CD14-positive monocyte (primary cell): Measurements from ENCODE around the gene OSBPL9. TPM values are rescaled to one million over a fixed set of nuclear protein-coding genes. Genes with fewer than 3 reads are reported as not detected.

Source experiments
- DNase-seq, 3 donors: peaks; one replicate each; pipeline ENCODE4 v3.0.0-alpha.2; 2011 to 2022
- H2AFZ ChIP-seq: 2 replicates; pipeline ENCODE4 v1.6.0; 2012; ENCODE audit warnings: mild to moderate bottlenecking, low read depth, low read length, inconsistent platforms; ENCODE audit not compliant: insufficient read depth, poor library complexity, severe bottlenecking
- H3K27ac ChIP-seq, 2 donors: 1 replicate in 1 of 2; 2 replicates in 1 of 2; pipeline ENCODE4 v1.5.1; 2012 to 2013; ENCODE audit warnings: low read length in 2 of 2, control low read depth in 1 of 2, inconsistent platforms in 1 of 2, low read depth in 1 of 2, mild to moderate bottlenecking in 1 of 2
- H3K27me3 ChIP-seq, 2 donors: one replicate each; pipeline versions ENCODE4 v1.6.0 to v1.6.1; 2011 to 2013; ENCODE audit warnings: low read length in 2 of 2; ENCODE audit not compliant: control insufficient read depth in 2 of 2, insufficient read depth in 2 of 2
- H3K36me3 ChIP-seq, 2 donors: replicated peaks in 1 of 2; 1 replicate in 1 of 2; 2 replicates in 1 of 2; pipeline versions ENCODE4 v1.5.1 to v1.6.1; 2012 to 2013; ENCODE audit warnings: low read length in 2 of 2, control low read depth in 1 of 2, inconsistent platforms in 1 of 2, mild to moderate bottlenecking in 1 of 2; ENCODE audit not compliant: insufficient read depth in 2 of 2, control insufficient read depth in 1 of 2
- H3K4me1 ChIP-seq, 2 donors: 1 replicate in 1 of 2; 2 replicates in 1 of 2; pipeline versions ENCODE4 v1.5.1 to v1.6.1; 2012 to 2013; ENCODE audit warnings: low read length in 2 of 2, control low read depth in 1 of 2, inconsistent platforms in 1 of 2, mild to moderate bottlenecking in 1 of 2, moderate library complexity in 1 of 2; ENCODE audit not compliant: insufficient read depth in 2 of 2, control insufficient read depth in 1 of 2
- H3K4me2 ChIP-seq: replicated peaks from 2 replicates; pipeline ENCODE3; 2012; ENCODE audit warnings: low read length, moderate library complexity, mild to moderate bottlenecking; ENCODE audit not compliant: poor library complexity, severe bottlenecking; ENCODE audit errors: extremely low read depth
- H3K4me3 ChIP-seq, 3 experiments: fragments of 200-600 bp in 1 of 3; sonication (generic) in 1 of 3; replicated peaks in 1 of 3; 1 replicate in 2 of 3; 2 replicates in 1 of 3; pipeline ENCODE4 v1.5.1; 2011 to 2013; ENCODE audit warnings: low read length in 3 of 3, mild to moderate bottlenecking in 3 of 3, control low read depth in 2 of 3, low read depth in 2 of 3, inconsistent platforms in 1 of 3, moderate library complexity in 1 of 3
- H3K79me2 ChIP-seq: 2 replicates; pipeline ENCODE4 v1.6.0; 2012; ENCODE audit warnings: mild to moderate bottlenecking, control low read depth, inconsistent platforms, low read length, moderate library complexity; ENCODE audit not compliant: insufficient read depth
- H3K9ac ChIP-seq: 2 replicates; pipeline ENCODE4 v1.6.0; 2017; ENCODE audit warnings: low read length, mild to moderate bottlenecking; ENCODE audit not compliant: insufficient read depth, poor library complexity, severe bottlenecking
- H3K9me3 ChIP-seq, 2 donors: replicated peaks in 1 of 2; 1 replicate in 1 of 2; 2 replicates in 1 of 2; pipeline versions ENCODE4 v1.5.1 to v1.6.1; 2012 to 2013; ENCODE audit warnings: low read length in 2 of 2, control low read depth in 1 of 2; ENCODE audit not compliant: control insufficient read depth in 1 of 2, insufficient read depth in 1 of 2
- H4K20me1 ChIP-seq: 2 replicates; pipeline ENCODE4 v1.6.0; 2012; ENCODE audit warnings: mild to moderate bottlenecking, low read length, control low read depth, moderate library complexity; ENCODE audit not compliant: insufficient read depth
- H3K27ac Mint-ChIP-seq, 7 donors: one replicate each; pipeline ENCODE4 v1.8.0; 2020; ENCODE audit warnings: mild to moderate bottlenecking in 7 of 7, mixed read lengths in 7 of 7, moderate library complexity in 6 of 7, inconsistent platforms in 2 of 7
- H3K27me3 Mint-ChIP-seq, 3 donors: one replicate each; pipeline ENCODE4 v1.8.0; 2021 to 2022; ENCODE audit warnings: low read depth in 3 of 3, mild to moderate bottlenecking in 3 of 3, mixed read lengths in 3 of 3, moderate library complexity in 3 of 3, inconsistent platforms in 1 of 3
- H3K36me3 Mint-ChIP-seq, 2 donors: one replicate each; pipeline ENCODE4 v1.8.0; 2020; ENCODE audit warnings: mixed read lengths in 2 of 2, inconsistent platforms in 1 of 2, mild to moderate bottlenecking in 1 of 2
- H3K4me1 Mint-ChIP-seq: one replicate; pipeline ENCODE4 v1.8.0; 2020; ENCODE audit warnings: mild to moderate bottlenecking, mixed read lengths
- H3K4me3 Mint-ChIP-seq, 2 donors: one replicate each; pipeline ENCODE4 v1.8.0; 2020; ENCODE audit warnings: mild to moderate bottlenecking in 2 of 2, mixed read lengths in 2 of 2, moderate library complexity in 1 of 2
- H3K9me3 Mint-ChIP-seq, 7 donors: one replicate each; pipeline ENCODE4 v1.8.0; 2020 to 2022; ENCODE audit warnings: mixed read lengths in 7 of 7, mild to moderate bottlenecking in 6 of 7, moderate library complexity in 6 of 7, inconsistent platforms in 2 of 7
- WGBS: methylation state at CpG from one replicate; pipeline ENCODE4 v1.1.5; 2013; ENCODE audit warnings: missing lambda C conversion rate; ENCODE audit not compliant: insufficient coverage; 5-methylcytosine and 5-hydroxymethylcytosine counted together
- intact Hi-C, 2 donors: fragments of 100-400 bp; cut with micrococcal nuclease; formaldehyde crosslinking; loops; one replicate each; pipeline versions ENCODE4 v1.15.0 to v1.15.1; 2023
- polyA plus RNA-seq, 3 donors: library from polyadenylated mRNA; depleted of rRNA in 1 of 3; unstranded in 2 of 3; stranded (reverse) in 1 of 3; fragments of 300-500 nt in 2 of 3; fragments of >200 nt in 1 of 3; fragmentation: Illumina TruSeq in 2 of 3; gene quantifications; 1 replicate in 2 of 3; 2 replicates in 1 of 3; pipeline ENCODE4 v1.2.3, GENCODE V29; 2012 to 2021
- TF ChIP-seq, protein P1 (sequence below): fragments of 200-600 bp; IDR thresholded peaks from one replicate; pipeline ENCODE4 v1.8.0; 2022; ENCODE audit warnings: antibody characterized with exemption, mild to moderate bottlenecking

The OSBPL9 gene
- polyA plus RNA-seq, 3 donors, result 22.2 to 41.4 (median 31.3) TPM

DNA sequence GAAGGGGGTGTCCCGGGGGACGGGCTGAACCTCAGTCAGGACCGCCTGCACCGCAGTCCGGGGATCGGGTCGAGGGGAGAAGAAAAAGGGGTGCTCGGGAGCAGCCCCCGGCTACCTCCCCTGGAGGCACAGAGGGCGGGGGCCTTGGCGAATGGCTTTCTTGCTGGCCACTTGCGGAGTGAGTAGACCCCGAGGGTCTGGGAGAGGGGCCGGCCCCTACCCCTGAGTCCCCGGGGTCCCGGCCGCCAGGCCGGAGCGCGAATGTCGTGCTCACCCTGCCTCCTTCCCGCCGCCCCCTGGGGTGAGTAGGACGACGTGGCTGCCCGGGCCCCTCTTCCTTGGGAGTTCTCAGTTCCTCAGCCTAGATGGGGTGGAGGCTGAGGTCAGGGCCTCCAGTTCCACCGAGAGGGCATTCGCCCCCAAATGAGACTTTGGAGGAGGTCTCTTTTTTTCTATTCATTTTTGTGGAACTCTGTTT is 113.0 kb downstream of the OSBPL9 start:
- intact Hi-C loops, result no loop called here
- TF ChIP-seq, protein P1, sequence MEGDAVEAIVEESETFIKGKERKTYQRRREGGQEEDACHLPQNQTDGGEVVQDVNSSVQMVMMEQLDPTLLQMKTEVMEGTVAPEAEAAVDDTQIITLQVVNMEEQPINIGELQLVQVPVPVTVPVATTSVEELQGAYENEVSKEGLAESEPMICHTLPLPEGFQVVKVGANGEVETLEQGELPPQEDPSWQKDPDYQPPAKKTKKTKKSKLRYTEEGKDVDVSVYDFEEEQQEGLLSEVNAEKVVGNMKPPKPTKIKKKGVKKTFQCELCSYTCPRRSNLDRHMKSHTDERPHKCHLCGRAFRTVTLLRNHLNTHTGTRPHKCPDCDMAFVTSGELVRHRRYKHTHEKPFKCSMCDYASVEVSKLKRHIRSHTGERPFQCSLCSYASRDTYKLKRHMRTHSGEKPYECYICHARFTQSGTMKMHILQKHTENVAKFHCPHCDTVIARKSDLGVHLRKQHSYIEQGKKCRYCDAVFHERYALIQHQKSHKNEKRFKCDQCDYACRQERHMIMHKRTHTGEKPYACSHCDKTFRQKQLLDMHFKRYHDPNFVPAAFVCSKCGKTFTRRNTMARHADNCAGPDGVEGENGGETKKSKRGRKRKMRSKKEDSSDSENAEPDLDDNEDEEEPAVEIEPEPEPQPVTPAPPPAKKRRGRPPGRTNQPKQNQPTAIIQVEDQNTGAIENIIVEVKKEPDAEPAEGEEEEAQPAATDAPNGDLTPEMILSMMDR, result no peak
- Mint-ChIP-seq H3K4me3 (peak overlapping the region; percentile 84 to 89), H3K27me3 (peaks cover 0 to 1% (median 0%) of the 10 kb centered on the region in 3 donors), H3K9me3 (peaks cover 0 to 1% (median 0%) of the 10 kb centered on the region in 7 donors), H3K27ac (peak overlapping the region in 5 of 7 donors; percentile 42 to 73 (median 51)), H3K4me1 (peaks cover 44% of the 10 kb centered on the region), H3K36me3 (peaks cover 2 to 6% of the 10 kb centered on the region in 2 donors)
- H3K4me2 ChIP-seq, result peak overlapping the region; percentile 95
- peaks cover 55% of the 10 kb centered on the region for H4K20me1 ChIP-seq
- WGBS, result 0% methylated on average over 22 of the region's 28 CpGs
- H3K4me1 ChIP-seq, result peaks cover 30 to 31% of the 10 kb centered on the region in 2 donors
- H3K36me3 ChIP-seq, result no peaks in the 10 kb centered on the region
- peak in 1 of 3 donors; percentile 26 for DNase-seq
- peak overlapping the region; percentile 68 for H2AFZ ChIP-seq
- H3K79me2 ChIP-seq, result peaks cover 52% of the 10 kb centered on the region
- no peaks in the 10 kb centered on the region for H3K27me3 ChIP-seq
- H3K27ac ChIP-seq, result peak overlapping the region in 1 of 2 donors; percentile 35
- no peaks in the 10 kb centered on the region for H3K9me3 ChIP-seq
- H3K9ac ChIP-seq, result peak overlapping the region; percentile 66
- H3K4me3 ChIP-seq, result peak overlapping the region; percentile 59 to 79 (median 72)

DNA sequence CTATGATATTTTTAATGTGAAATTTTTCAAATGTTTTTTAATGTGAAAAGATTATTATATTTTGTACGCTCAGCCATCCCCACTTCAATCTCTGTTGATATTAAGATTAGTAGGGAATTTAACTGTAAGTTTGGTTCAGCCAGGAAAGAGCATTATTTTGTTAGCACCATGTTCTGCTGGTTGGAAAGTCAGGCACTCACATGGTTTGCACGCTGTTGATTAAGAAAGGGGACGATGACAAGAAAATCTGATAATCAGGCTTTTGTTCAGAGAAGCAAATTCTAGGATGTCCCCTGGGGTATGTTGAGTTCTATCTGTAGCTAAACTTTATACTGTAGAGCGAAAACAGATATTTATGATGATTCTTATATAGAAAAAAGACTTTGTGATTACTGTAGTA is 115.1 kb downstream of the OSBPL9 start:
- no peak overlapping the region for H3K4me3 Mint-ChIP-seq
- TF ChIP-seq, protein P1, result no peak
- peaks cover 44% of the 10 kb centered on the region for H3K4me1 Mint-ChIP-seq
- Histone ChIP-seq H3K27me3 (no peaks in the 10 kb centered on the region), H3K79me2 (peaks cover 62% of the 10 kb centered on the region), H3K4me1 (peaks cover 20 to 23% of the 10 kb centered on the region in 2 donors), H3K36me3 (no peaks in the 10 kb centered on the region), H4K20me1 (peaks cover 65% of the 10 kb centered on the region), H3K27ac (no peak overlapping the region), H3K4me2 (no peak overlapping the region), H3K4me3 (no peak overlapping the region), H3K9me3 (no peaks in the 10 kb centered on the region), H3K9ac (no peak overlapping the region), H2AFZ (no peak overlapping the region)
- peaks cover 2 to 5% of the 10 kb centered on the region in 2 donors for H3K36me3 Mint-ChIP-seq
- H3K27me3 Mint-ChIP-seq, result peaks cover 0 to 1% (median 0%) of the 10 kb centered on the region in 3 donors
- H3K9me3 Mint-ChIP-seq, result peaks cover 0 to 1% (median 0%) of the 10 kb centered on the region in 7 donors
- H3K27ac Mint-ChIP-seq, result no peak overlapping the region
- no peak for DNase-seq
- 100% methylated on average over 1 of the region's 4 CpGs for WGBS
- intact Hi-C loops, result no loop called here
